ENCODE results near the gene BAK1. TPM values are rescaled to one million over a fixed set of nuclear protein-coding genes. Genes with fewer than 3 reads are reported as not detected.

The BAK1 gene
- total RNA-seq, 1 donor: 13.8 TPM

DNA sequence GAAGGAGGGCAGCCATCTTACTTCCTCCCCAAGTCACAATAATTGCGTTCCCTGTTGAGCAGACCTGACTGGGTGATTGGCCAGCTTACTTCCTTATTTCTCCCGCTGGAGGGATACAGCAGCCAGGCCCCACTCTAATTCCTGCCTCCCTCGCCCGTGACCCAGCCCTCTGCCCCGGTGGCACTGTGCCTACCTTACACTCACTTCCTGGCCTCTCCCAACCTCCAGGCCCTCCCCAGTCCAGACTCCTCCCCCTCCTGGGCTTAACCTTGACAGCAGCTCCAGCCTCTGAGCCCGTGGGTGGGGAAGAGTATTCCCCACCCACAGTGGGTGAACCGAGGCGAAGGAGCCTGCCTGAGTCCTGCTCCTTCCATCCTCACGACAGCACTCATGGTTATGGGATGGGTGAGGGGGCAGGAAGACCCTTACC lies 3.0 kb downstream of the BAK1 start:
- peaks cover 34% of the 10 kb centered on the region for H3K79me2 ChIP-seq (ENCODE audit: insufficient read depth, low read length)
- H4K20me1 ChIP-seq (ENCODE audit: insufficient read depth, low read length): peaks cover 16% of the 10 kb centered on the region
- H3K4me1 ChIP-seq (ENCODE audit: insufficient read depth, low read length): peaks cover 7% of the 10 kb centered on the region
- H3K9me3 ChIP-seq (ENCODE audit: low read depth, low read length): no peaks in the 10 kb centered on the region
- no peak overlapping the region for H3K4me2 ChIP-seq (ENCODE audit: insufficient read depth, low read length)
- H3K4me3 ChIP-seq (ENCODE audit: insufficient read depth, low read length): no peak overlapping the region
- H3K36me3 ChIP-seq (ENCODE audit: insufficient read depth, low read length): peaks cover 28% of the 10 kb centered on the region
- peak; percentile 82 for DNase-seq (ENCODE audit: insufficient read length, low spot score, missing footprints)
- H2AFZ ChIP-seq (ENCODE audit: low read length): no peak overlapping the region
- no peak overlapping the region for H3K27ac ChIP-seq (ENCODE audit: low read depth, low read length)
- no peaks in the 10 kb centered on the region for H3K27me3 ChIP-seq (ENCODE audit: insufficient read depth, low read length)
- TF ChIP-seq, protein P1, sequence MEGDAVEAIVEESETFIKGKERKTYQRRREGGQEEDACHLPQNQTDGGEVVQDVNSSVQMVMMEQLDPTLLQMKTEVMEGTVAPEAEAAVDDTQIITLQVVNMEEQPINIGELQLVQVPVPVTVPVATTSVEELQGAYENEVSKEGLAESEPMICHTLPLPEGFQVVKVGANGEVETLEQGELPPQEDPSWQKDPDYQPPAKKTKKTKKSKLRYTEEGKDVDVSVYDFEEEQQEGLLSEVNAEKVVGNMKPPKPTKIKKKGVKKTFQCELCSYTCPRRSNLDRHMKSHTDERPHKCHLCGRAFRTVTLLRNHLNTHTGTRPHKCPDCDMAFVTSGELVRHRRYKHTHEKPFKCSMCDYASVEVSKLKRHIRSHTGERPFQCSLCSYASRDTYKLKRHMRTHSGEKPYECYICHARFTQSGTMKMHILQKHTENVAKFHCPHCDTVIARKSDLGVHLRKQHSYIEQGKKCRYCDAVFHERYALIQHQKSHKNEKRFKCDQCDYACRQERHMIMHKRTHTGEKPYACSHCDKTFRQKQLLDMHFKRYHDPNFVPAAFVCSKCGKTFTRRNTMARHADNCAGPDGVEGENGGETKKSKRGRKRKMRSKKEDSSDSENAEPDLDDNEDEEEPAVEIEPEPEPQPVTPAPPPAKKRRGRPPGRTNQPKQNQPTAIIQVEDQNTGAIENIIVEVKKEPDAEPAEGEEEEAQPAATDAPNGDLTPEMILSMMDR (IDR thresholded peaks at IDR 0.05; ENCODE audit: extremely low read depth, low read depth, low read length): no peak

DNA sequence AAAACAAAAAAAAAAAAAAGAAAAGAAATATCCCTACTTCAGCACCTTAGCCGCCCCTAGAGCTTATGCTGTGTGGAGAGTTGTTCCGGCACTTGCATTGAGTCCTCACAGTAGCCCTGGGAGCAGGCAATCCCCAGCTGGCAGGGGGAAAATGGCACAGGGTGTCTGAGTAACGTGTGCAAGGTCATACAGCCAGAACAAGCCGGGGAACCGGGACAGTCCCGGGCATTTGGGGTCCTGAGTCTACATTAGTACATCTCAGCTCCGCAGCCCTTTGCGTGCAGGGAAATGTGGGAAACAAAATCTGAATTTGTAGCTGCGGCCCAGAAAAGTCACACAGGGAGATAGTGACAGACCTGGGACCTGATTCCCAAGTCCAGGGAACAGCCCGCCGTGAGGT lies 3.4 kb downstream of the BAK1 start:
- H3K36me3 ChIP-seq (ENCODE audit: insufficient read depth, low read length): peaks cover 29% of the 10 kb centered on the region
- H3K4me2 ChIP-seq (ENCODE audit: insufficient read depth, low read length): no peak overlapping the region
- no peaks in the 10 kb centered on the region for H3K9me3 ChIP-seq (ENCODE audit: low read depth, low read length)
- no peak overlapping the region for H2AFZ ChIP-seq (ENCODE audit: low read length)
- H4K20me1 ChIP-seq (ENCODE audit: insufficient read depth, low read length): peaks cover 16% of the 10 kb centered on the region
- peaks cover 8% of the 10 kb centered on the region for H3K4me1 ChIP-seq (ENCODE audit: insufficient read depth, low read length)
- peaks cover 34% of the 10 kb centered on the region for H3K79me2 ChIP-seq (ENCODE audit: insufficient read depth, low read length)
- H3K27me3 ChIP-seq (ENCODE audit: insufficient read depth, low read length): no peaks in the 10 kb centered on the region
- TF ChIP-seq, protein P1 (IDR thresholded peaks at IDR 0.05; ENCODE audit: extremely low read depth, low read depth, low read length): no peak
- H3K4me3 ChIP-seq (ENCODE audit: insufficient read depth, low read length): no peak overlapping the region
- peak; percentile 23 for DNase-seq (ENCODE audit: insufficient read length, low spot score, missing footprints)
- H3K27ac ChIP-seq (ENCODE audit: low read depth, low read length): no peak overlapping the region

DNA sequence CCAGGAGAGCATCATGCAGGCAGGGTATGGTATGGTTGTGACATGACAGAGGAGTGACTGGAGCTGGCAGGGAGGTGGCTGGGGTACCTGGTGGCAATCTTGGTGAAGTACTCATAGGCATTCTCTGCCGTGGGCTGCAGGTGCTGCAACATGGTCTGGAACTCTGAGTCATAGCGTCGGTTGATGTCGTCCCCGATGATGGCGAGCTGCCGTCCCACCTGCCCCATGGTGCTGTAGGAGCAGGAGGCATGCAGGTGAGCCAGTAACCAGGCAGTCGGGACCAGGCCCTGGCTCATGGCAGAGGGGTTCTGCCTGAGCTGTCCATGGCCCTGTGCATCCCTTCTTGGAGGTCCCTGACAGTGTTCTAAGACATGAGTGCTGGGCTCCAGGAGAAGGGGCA lies 4.9 kb downstream of the BAK1 start:
- H3K4me3 ChIP-seq (ENCODE audit: insufficient read depth, low read length): no peak overlapping the region
- no peak overlapping the region for H3K27ac ChIP-seq (ENCODE audit: low read depth, low read length)
- TF ChIP-seq, protein P1 (IDR thresholded peaks at IDR 0.05; ENCODE audit: extremely low read depth, low read depth, low read length): no peak
- H3K79me2 ChIP-seq (ENCODE audit: insufficient read depth, low read length): peaks cover 34% of the 10 kb centered on the region
- H3K4me2 ChIP-seq (ENCODE audit: insufficient read depth, low read length): no peak overlapping the region
- H3K27me3 ChIP-seq (ENCODE audit: insufficient read depth, low read length): no peaks in the 10 kb centered on the region
- H3K9me3 ChIP-seq (ENCODE audit: low read depth, low read length): no peaks in the 10 kb centered on the region
- peaks cover 33% of the 10 kb centered on the region for H3K36me3 ChIP-seq (ENCODE audit: insufficient read depth, low read length)
- peak; percentile 15 for DNase-seq (ENCODE audit: insufficient read length, low spot score, missing footprints)
- peaks cover 16% of the 10 kb centered on the region for H3K4me1 ChIP-seq (ENCODE audit: insufficient read depth, low read length)
- no peak overlapping the region for H2AFZ ChIP-seq (ENCODE audit: low read length)
- peaks cover 16% of the 10 kb centered on the region for H4K20me1 ChIP-seq (ENCODE audit: insufficient read depth, low read length)

DNA sequence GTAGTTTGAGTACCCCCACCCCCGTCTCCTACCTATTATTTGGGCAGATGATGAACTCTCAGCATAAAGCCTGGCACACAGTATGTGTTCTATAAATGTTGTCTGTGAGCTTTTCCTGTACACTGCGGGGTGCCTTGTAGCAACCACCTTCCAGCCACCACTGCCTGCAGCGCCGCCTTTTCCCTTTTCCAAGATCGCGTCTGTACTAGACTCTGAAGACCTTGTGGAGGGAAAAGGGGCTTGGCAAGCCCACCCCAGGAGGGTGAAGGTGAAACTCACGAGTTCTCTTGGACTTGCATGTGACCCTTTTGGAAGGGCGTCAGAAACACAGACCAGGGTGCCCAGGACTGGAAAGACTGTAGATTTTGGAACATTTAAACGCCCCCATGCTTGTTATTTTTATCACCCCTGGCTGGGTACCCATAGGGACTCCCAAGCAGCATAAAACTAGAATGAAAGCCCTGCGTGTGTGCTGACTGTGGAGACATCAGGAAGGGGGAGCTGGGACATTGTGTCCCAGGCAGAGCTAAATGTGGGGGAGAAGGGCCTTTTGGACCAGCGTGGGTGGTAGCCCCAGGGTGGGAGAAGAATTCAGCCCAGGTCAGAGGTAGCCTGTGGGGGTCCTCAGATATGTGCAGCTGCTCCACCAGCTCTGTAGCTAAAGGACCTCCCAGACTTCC lies 8.3 kb downstream of the BAK1 start:
- H2AFZ ChIP-seq (ENCODE audit: low read length): peak overlapping the region; percentile 97
- DNase-seq (ENCODE audit: insufficient read length, low spot score, missing footprints): peak; percentile 69
- H3K79me2 ChIP-seq (ENCODE audit: insufficient read depth, low read length): peaks cover 2% of the 10 kb centered on the region
- H3K27me3 ChIP-seq (ENCODE audit: insufficient read depth, low read length): no peaks in the 10 kb centered on the region
- peak overlapping the region; percentile 72 for H3K27ac ChIP-seq (ENCODE audit: low read depth, low read length)
- H3K9me3 ChIP-seq (ENCODE audit: low read depth, low read length): no peaks in the 10 kb centered on the region
- H3K4me2 ChIP-seq (ENCODE audit: insufficient read depth, low read length): peak overlapping the region; percentile 97
- H3K4me3 ChIP-seq (ENCODE audit: insufficient read depth, low read length): peak overlapping the region; percentile 95
- peaks cover 14% of the 10 kb centered on the region for H3K4me1 ChIP-seq (ENCODE audit: insufficient read depth, low read length)
- H4K20me1 ChIP-seq (ENCODE audit: insufficient read depth, low read length): peaks cover 2% of the 10 kb centered on the region
- TF ChIP-seq, protein P1 (IDR thresholded peaks at IDR 0.05; ENCODE audit: extremely low read depth, low read depth, low read length): no peak
- peaks cover 25% of the 10 kb centered on the region for H3K36me3 ChIP-seq (ENCODE audit: insufficient read depth, low read length)

All from osteoblast (primary cell).